PC-3 (cell line): ENCODE results near the gene B4GALNT3. TPM values are rescaled to one million over a fixed set of nuclear protein-coding genes. Genes with fewer than 3 reads are reported as not detected.

Experiments
- ATAC-seq: fragments of 200-7000 bp; cut with Tn5 transposase; 2 replicates; pipeline ENCODE4 v1.9.1; 2020; ENCODE audit warnings: mild to moderate bottlenecking, moderate library complexity
- BruUV-seq: library from RNA; stranded (reverse); fragments of 400-500 nt; replicated peaks from 2 replicates; lab custom pipeline; 2021; lab: Mats Ljungman, UMichigan
- CTCF ChIA-PET: fragments of 300-600 bp; sonication (Branson Sonifier 250); formaldehyde crosslinking; loops from one replicate; lab custom pipeline; 2022; ENCODE audit warnings: antibody characterized with exemption; lab: Charles Lee
- POLR2A ChIA-PET: fragments of 300-600 bp; sonication (Branson Sonifier 250); formaldehyde crosslinking; loops from one replicate; lab custom pipeline; 2022; ENCODE audit warnings: antibody characterized with exemption; ENCODE audit not compliant: unreplicated experiment; lab: Charles Lee
- DNase-seq: peaks from one replicate; pipeline ENCODE4 v3.0.0-alpha.2; 2015
- H2AFZ ChIP-seq: fragments of 300-600 bp; sonication (generic); 2 replicates; pipeline ENCODE4 v1.6.0; 2016; ENCODE audit warnings: antibody characterized with exemption, low read length
- H3F3A ChIP-seq: fragments of 300-600 bp; sonication (generic); one replicate; pipeline ENCODE4 v1.6.0; 2017; ENCODE audit warnings: antibody characterized with exemption, low read length, control low read depth, mild to moderate bottlenecking; ENCODE audit not compliant: unreplicated experiment
- H3K27ac ChIP-seq: fragments of 300-600 bp; sonication (generic); 2 replicates; pipeline ENCODE4 v1.5.1; 2016; ENCODE audit warnings: mild to moderate bottlenecking, low read length
- H3K27me3 ChIP-seq: fragments of 300-600 bp; sonication (generic); 2 replicates; pipeline ENCODE4 v1.6.1; 2016; ENCODE audit warnings: low read length, mixed read lengths
- H3K36me3 ChIP-seq: fragments of 300-600 bp; sonication (generic); 2 replicates; pipeline ENCODE4 v1.6.1; 2016; ENCODE audit warnings: low read depth, mixed run types, low read length, mixed read lengths
- H3K4me1 ChIP-seq: fragments of 300-600 bp; sonication (generic); 2 replicates; pipeline ENCODE4 v1.5.1; 2016; ENCODE audit warnings: low read length; ENCODE audit not compliant: insufficient read depth
- H3K4me2 ChIP-seq: fragments of 300-600 bp; sonication (generic); 2 replicates; pipeline ENCODE4 v1.6.0; 2016; ENCODE audit warnings: low read length
- H3K4me3 ChIP-seq: fragments of 300-600 bp; sonication (generic); 2 replicates; pipeline ENCODE4 v1.5.1; 2016; ENCODE audit warnings: mild to moderate bottlenecking, low read length, mixed read lengths
- H3K79me2 ChIP-seq: fragments of 300-600 bp; sonication (generic); 2 replicates; pipeline ENCODE4 v1.6.1; 2017; ENCODE audit warnings: low read length, mixed read lengths
- H3K9ac ChIP-seq: fragments of 300-600 bp; sonication (generic); 2 replicates; pipeline ENCODE4 v1.6.0; 2016; ENCODE audit warnings: mild to moderate bottlenecking, low read length
- H3K9me2 ChIP-seq: fragments of 300-600 bp; sonication (generic); replicated peaks from 2 replicates; pipeline ENCODE4 v1.6.1; 2016; ENCODE audit warnings: mixed run types, low read length, mixed read lengths
- H3K9me3 ChIP-seq: fragments of 300-600 bp; sonication (generic); 2 replicates; pipeline ENCODE4 v1.6.1; 2016; ENCODE audit warnings: low read length, mixed read lengths
- H4K20me1 ChIP-seq: fragments of 300-600 bp; sonication (generic); 2 replicates; pipeline ENCODE4 v1.6.1; 2016; ENCODE audit warnings: low read length, mixed read lengths
- CTCF ChIP-seq: fragments of 300-600 bp; sonication (generic); conservative IDR thresholded peaks from 2 replicates; pipeline ENCODE4 v1.5.1; 2017; ENCODE audit warnings: antibody characterized with exemption, low read depth, mild to moderate bottlenecking, low read length
- EZH2 ChIP-seq: fragments of 300-600 bp; sonication (generic); IDR thresholded peaks from one replicate; pipeline ENCODE4 v1.6.1; 2017; ENCODE audit warnings: antibody characterized with exemption, mild to moderate bottlenecking, low read length; ENCODE audit not compliant: unreplicated experiment
- EZH2phosphoT487 ChIP-seq: fragments of 300-600 bp; sonication (generic); IDR thresholded peaks from 2 replicates; pipeline ENCODE4 v1.6.1; 2018; ENCODE audit warnings: mild to moderate bottlenecking, antibody characterized with exemption, low read length, borderline replicate concordance
- intact Hi-C: fragments of 100-400 bp; cut with micrococcal nuclease; formaldehyde crosslinking; loops from 2 replicates; pipeline ENCODE4 v1.9.0; 2023
- total RNA-seq: library from RNA; depleted of rRNA; stranded (reverse); fragments of >200 nt; gene quantifications from 2 replicates; pipeline ENCODE4 v1.2.3, GENCODE V29; 2014

B4GALNT3 gene
- total RNA-seq, 1 experiment from 2014 or later: 3.7 TPM

GRCh38 chr12:546265-546919, 86.7 kb downstream of the B4GALNT3 start:
- peaks cover 1% of the 10 kb centered on the region; the same call in 1 of the 2 replicates for H3K4me1 ChIP-seq
- H3K9ac ChIP-seq: no peak overlapping the region
- no peaks in the 10 kb centered on the region for H3K9me2 ChIP-seq
- H3K4me2 ChIP-seq: peak overlapping the region; percentile 25; the same call in 1 of the 2 replicates
- H2AFZ ChIP-seq: no peak overlapping the region
- ChIA-PET POLR2A (no interaction called here), CTCF (interaction anchor here (0.5 to 1.8 kb wide), 2 partner anchors 61 to 104 kb away, joined by 7 to 17 read pairs; no protein-coding TSS in a partner anchor)
- no peak overlapping the region for H3K4me3 ChIP-seq
- ATAC-seq: peak; percentile 61
- intact Hi-C loops: no loop called here
- H3K79me2 ChIP-seq: no peaks in the 10 kb centered on the region
- H4K20me1 ChIP-seq: no peaks in the 10 kb centered on the region
- TF ChIP-seq EZH2phosphoT487: no peak
- TF ChIP-seq CTCF: no peak
- no peak for TF ChIP-seq EZH2
- no peaks in the 10 kb centered on the region for H3K9me3 ChIP-seq
- BruUV-seq: no TSS peak
- H3F3A ChIP-seq: no peaks in the 10 kb centered on the region
- no peak overlapping the region for H3K27ac ChIP-seq
- no peaks in the 10 kb centered on the region for H3K27me3 ChIP-seq
- no peaks in the 10 kb centered on the region for H3K36me3 ChIP-seq
- no peak for DNase-seq

GRCh38 chr12:546920-547845, 87.4 kb downstream of the B4GALNT3 start:
- Histone ChIP-seq H3K36me3 (no peaks in the 10 kb centered on the region), H3F3A (no peaks in the 10 kb centered on the region), H4K20me1 (no peaks in the 10 kb centered on the region), H3K9me2 (no peaks in the 10 kb centered on the region), H2AFZ (no peak overlapping the region), H3K9me3 (no peaks in the 10 kb centered on the region), H3K79me2 (no peaks in the 10 kb centered on the region), H3K4me3 (no peak overlapping the region), H3K27ac (no peak overlapping the region), H3K27me3 (no peaks in the 10 kb centered on the region), H3K9ac (no peak overlapping the region), H3K4me1 (no peaks in the 10 kb centered on the region), H3K4me2 (peak overlapping the region; percentile 25; the same call in 1 of the 2 replicates)
- intact Hi-C loops: loop anchor here (1.0 kb wide), 1 partner anchor 105 kb away; no protein-coding TSS in a partner anchor
- TF ChIP-seq CTCF (peak; percentile 95), EZH2phosphoT487 (no peak)
- DNase-seq (peak; percentile 67), ATAC-seq (peak; percentile 88)
- CTCF ChIA-PET: interaction anchor here (0.5 to 1.8 kb wide), 2 partner anchors 61 to 105 kb away, joined by 7 to 17 read pairs; no protein-coding TSS in a partner anchor
- no TSS peak for BruUV-seq
- POLR2A ChIA-PET: no interaction called here
